Jurkat, Clone E6-1 (cell line): Measurements from ENCODE around the gene SULT2B1.
A peak's percentile ranks its signal among the peaks of the same experiment; 100 is the strongest.
"Not testable (repeated sequence)": the region's sequence is repeated elsewhere in the genome, so short reads cannot be mapped to it uniquely, and the experiment has no call there.

ENCODE experiments used
- DNase-seq: peaks from one replicate; pipeline ENCODE4 v3.0.0-alpha.2; 2011; ENCODE audit warnings: low read depth, low spot score
- H3K4me3 ChIP-seq: 2 replicates; pipeline ENCODE4 v1.5.1; 2011; ENCODE audit warnings: mild to moderate bottlenecking, low read length, control low read depth, moderate library complexity

SULT2B1 gene

GRCh38 chr19:48628486-48629296, 76.7 kb downstream of the SULT2B1 start:
- H3K4me3 ChIP-seq, result no peak overlapping the region
- no peak for DNase-seq

DNA sequence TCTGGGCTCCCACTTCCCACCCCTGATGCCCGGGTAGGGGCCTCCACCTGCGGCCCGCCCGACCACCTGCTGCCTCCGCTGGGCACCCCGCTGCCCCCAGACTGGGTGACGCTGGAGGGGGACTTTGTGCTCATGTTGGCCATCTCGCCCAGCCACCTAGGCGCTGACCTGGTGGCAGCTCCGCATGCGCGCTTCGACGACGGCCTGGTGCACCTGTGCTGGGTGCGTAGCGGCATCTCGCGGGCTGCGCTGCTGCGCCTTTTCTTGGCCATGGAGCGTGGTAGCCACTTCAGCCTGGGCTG, 77.3 kb downstream of the SULT2B1 start:
- DNase-seq, result no peak
- H3K4me3 ChIP-seq, result no peak overlapping the region

DNA sequence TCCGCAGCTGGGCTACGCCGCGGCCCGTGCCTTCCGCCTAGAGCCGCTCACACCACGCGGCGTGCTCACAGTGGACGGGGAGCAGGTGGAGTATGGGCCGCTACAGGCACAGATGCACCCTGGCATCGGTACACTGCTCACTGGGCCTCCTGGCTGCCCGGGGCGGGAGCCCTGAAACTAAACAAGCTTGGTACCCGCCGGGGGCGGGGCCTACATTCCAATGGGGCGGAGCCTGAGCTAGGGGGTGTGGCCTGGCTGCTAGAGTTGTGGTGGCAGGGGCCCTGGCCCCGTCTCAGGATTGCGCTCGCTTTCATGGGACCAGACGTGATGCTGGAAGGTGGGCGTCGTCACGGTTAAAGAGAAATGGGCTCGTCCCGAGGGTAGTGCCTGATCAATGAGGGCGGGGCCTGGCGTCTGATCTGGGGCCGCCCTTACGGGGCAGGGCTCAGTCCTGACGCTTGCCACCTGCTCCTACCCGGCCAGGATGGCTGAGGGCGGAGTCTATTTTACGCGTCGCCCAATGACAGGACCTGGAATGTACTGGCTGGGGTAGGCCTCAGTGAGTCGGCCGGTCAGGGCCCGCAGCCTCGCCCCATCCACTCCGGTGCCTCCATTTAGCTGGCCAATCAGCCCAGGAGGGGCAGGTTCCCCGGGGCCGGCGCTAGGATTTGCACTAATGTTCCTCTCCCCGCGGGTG, 77.8 kb downstream of the SULT2B1 start:
- no peak overlapping the region for H3K4me3 ChIP-seq
- no peak for DNase-seq

DNA sequence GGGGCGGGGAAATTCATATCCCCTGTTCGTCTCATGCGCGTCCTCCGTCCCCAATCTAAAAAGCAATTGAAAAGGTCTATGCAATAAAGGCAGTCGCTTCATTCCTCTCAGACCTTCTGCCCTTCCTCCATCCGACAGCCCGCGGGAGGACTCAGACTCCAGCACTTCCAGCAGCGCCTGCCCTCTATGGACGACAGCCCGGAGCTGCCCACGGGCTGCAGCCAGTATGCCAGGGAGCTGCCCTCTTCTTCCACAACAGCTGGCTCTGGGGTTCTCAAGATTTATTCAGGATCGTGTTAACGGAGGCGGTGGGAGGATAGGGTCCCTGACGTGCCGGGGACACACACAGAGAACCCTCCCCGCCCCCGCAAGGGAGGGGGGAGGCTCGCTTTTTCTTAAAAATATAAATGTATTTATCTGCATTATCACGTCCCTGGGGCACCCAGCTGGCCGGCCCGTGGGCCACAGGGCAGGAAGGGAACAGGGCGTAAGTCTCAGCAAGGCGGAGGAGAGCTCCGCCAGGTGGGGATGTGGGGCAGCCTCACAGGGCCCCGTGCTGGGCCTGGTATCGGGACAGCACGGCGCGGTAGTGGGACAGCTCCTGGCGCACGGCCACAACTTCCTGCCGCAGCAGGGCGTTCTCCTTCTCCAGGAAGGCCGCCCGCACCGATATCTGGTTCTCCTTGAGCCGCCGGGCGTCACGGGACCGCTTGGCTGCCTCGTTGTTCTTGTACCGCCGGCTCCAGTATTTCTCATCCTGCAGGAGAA, 78.5 kb downstream of the SULT2B1 start:
- no peak for DNase-seq
- no peak overlapping the region for H3K4me3 ChIP-seq

DNA sequence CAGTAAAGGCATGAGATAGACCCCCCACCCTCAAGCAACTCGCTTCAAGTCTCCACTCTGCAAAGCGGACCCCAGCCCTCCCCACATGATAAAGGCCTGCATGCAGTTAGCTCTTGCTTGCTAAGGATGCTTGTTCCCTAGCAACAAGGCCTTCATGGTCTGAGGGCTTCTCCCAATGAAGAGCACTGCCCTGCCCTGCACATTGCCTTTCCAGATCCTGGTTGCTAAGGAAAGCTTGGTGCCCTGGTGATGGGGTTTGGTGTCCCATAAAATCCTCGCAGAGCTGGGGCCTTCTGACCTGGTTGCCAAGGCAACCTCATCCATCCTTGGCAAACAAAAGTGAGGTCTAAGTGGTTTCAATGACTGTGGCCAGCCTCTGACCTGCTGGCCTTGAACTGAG, 79.3 kb downstream of the SULT2B1 start:
- H3K4me3 ChIP-seq, result no peak overlapping the region
- DNase-seq, result no peak

DNA sequence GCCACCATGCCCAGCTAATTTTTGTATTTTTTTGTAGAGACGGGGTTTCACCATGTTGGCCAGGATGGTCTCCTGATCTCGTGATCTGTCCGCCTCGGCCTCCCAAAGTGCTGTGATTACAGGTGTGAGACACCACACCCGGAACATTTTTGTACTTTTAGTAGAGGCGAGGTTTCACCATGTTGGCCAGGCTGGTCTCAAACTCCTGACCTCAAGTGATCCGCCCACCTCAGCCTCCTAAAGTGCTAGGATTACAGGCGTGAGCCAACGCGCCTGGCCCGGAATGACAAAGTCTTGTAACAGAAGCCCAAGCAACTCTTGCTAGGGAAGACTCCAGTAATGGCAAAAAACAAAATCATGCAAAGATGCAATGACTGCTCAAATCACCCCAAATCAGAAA, 80.3 kb downstream of the SULT2B1 start:
- not testable (repeated sequence) for DNase-seq, H3K4me3 ChIP-seq

GRCh38 chr19:48632692-48633147, 80.7 kb downstream of the SULT2B1 start:
- no peak overlapping the region for H3K4me3 ChIP-seq
- DNase-seq, result no peak

GRCh38 chr19:48633148-48634035, 81.4 kb downstream of the SULT2B1 start:
- no peak for DNase-seq

DNA sequence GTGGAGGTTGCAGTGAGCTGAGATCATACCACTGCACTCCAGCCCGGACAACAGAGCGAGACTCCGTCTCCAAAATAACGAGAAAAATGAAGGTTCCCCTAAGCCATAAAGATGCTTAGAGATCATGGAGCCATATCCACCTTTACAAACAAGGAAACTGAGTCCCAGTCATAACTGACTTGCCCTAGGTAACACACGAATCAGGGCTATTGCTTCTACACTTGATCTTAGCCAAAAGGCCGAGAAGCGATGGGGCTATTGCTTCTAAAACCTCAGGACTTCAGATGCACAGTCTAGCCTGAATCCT, 82.0 kb downstream of the SULT2B1 start:
- no peak for DNase-seq
- H3K4me3 ChIP-seq, result peak overlapping the region; percentile 64

More at GRCh38 chr19:48633148-48634035, 81.4 kb downstream of the SULT2B1 start:
- peak overlapping the region; percentile 64 for H3K4me3 ChIP-seq

DNA sequence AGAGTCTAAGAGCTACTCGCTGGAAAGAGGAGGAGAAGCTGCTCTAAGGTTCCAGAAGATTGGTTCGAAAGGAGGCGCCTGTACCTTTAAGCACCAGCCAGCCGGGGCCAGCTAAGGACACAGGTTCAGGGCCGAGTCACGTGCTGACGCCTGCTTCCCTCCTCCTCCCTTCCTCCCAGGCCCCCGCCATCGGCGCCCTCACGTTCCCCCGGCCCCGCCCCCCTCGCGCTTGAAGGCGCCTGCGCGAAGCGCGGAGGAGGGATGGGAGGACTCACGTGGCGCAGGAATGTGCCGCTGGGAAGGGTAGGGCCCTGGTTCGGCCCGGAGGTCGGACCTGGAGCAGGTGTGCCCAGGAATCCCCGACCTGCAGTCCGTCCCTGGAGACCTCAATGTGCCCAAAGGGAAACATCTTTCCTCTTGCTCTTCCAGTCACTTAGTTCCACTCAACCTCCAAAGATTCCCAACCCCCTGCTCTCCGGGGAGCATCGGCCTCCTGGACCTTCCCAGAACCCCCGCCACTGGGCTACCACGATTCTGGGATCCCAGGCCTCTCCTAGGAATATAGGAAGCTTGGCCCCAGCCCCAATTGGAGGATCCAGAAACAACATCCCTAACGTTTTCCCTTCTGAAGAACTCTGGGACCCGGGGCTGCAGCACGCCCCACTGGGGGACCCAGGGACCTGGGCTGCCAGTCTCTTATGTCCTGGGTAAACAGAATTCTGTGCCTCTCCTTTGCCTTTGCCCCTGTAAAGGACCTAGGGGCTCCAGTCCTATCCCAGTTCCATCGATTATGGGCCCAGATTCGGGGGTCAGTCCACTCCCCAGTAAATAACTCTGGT, 82.7 kb downstream of the SULT2B1 start:
- peak overlapping the region; percentile 64 for H3K4me3 ChIP-seq
- peak; percentile 95 for DNase-seq

- no peak for DNase-seq
- peak overlapping the region; percentile 76 for H3K4me3 ChIP-seq
Measured at GRCh38 chr19:48635263-48635965, 83.4 kb downstream of the SULT2B1 start.

- DNase-seq, result no peak
- peak overlapping the region; percentile 76 for H3K4me3 ChIP-seq
Measured at GRCh38 chr19:48635966-48636858, 84.2 kb downstream of the SULT2B1 start.

DNA sequence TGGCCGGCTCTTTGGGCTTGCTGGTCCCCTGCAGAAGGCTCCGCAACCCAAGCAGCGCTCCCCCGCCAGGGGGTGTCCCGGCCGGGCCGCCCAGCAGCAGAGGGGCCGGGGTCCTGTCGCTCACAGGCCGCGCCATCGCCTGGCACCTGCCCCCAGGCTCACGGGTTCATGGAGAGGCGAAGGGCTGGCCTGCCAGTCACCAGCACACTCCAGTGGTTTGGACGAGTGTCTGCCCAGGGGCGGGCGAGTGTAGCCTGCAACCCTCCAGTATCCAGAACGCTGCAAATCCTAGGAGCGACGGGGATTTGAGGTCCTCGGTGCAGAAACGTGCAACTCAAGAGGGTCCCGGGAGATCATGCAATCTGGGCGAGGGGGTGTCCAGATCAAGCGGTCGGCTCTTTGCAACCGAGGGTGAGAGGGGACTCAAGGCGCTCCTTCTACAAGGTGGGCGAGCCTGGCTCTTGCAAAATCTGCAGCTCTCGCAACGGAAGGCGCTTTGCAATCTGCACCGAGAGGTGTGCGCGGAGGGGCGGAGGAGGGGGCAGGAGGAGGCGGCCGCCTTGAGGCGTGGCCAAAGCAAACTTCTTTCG, 85.0 kb downstream of the SULT2B1 start, which contains the start of gene DBP:
Gene DBP (minus strand): TSS at position 521 of the 590 bp plus-strand sequence. CDS start 385 bp downstream, at position 136.
- peak within 1 kb of the TSS; percentile 76 for H3K4me3 ChIP-seq
- no peak for DNase-seq

DNA sequence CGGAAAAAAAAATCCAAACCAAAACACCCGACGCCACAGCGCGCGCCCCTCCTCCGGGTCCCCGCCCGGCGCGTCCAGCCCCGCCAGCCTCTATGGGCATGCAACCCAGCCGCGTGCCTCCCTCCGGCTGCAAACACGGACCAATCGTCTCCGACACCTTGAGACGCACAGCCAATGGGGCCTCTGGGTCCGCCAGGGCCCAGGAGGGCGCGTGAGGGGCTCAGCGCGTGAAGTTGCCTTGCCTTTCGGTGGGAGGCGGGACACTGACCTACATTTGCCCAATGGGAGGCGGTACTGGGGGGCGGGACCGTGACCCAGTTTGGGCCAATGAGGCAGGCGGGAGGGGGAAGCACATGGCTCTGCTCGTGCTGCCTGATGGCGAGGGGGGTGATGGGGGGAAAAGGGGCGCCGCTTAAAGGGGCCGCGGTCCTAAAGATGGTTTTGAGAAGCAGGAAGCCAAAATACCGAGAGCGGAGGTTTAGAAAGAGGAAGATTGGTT, 85.5 kb downstream of the SULT2B1 start:
- H3K4me3 ChIP-seq, result peak overlapping the region; percentile 76
- peak; percentile 99 for DNase-seq

GRCh38 chr19:48637948-48638830, 86.2 kb downstream of the SULT2B1 start:
- peak overlapping the region; percentile 57 for H3K4me3 ChIP-seq
- DNase-seq, result peak; percentile 96
